H9 (cell line): ENCODE data around the gene KCTD5. TPM values are rescaled to one million over a fixed set of nuclear protein-coding genes. Genes with fewer than 3 reads are reported as not detected.

Experiments used
- DNase-seq: peaks from one replicate; pipeline ENCODE4 v3.0.0-alpha.2; 2017
- H2AFZ ChIP-seq: one replicate; pipeline ENCODE4 v1.6.1; 2013; ENCODE audit warnings: mild to moderate bottlenecking, low read length, control low read depth, moderate library complexity
- H2AK5ac ChIP-seq: 2 replicates; pipeline ENCODE4 v1.6.1; 2013; ENCODE audit warnings: low read length, control low read depth, mixed read lengths; ENCODE audit not compliant: insufficient read length
- H2BK120ac ChIP-seq: one replicate; pipeline ENCODE4 v1.6.1; 2013; ENCODE audit warnings: low read depth, mild to moderate bottlenecking, low read length, control low read depth, inconsistent platforms; ENCODE audit not compliant: poor library complexity, severe bottlenecking
- H2BK12ac ChIP-seq: 2 replicates; pipeline ENCODE4 v1.6.1; 2013; ENCODE audit warnings: low read length, control low read depth, mixed read lengths, low read depth; ENCODE audit not compliant: insufficient read length
- H2BK15ac ChIP-seq: 2 replicates; pipeline ENCODE4 v1.6.1; 2013; ENCODE audit warnings: low read depth, low read length, control low read depth
- H2BK20ac ChIP-seq: one replicate; pipeline ENCODE4 v1.6.1; 2013; ENCODE audit warnings: low read depth, mild to moderate bottlenecking, low read length, control low read depth, inconsistent platforms; ENCODE audit not compliant: poor library complexity, severe bottlenecking
- H2BK5ac ChIP-seq: 2 replicates; pipeline ENCODE4 v1.6.1; 2013; ENCODE audit warnings: low read length, control low read depth, mixed read lengths; ENCODE audit not compliant: insufficient read length
- H3K14ac ChIP-seq: 2 replicates; pipeline ENCODE4 v1.6.1; 2013; ENCODE audit warnings: low read length, control low read depth; ENCODE audit not compliant: insufficient read depth
- H3K18ac ChIP-seq: 2 replicates; pipeline ENCODE4 v1.6.1; 2013; ENCODE audit warnings: low read depth, mild to moderate bottlenecking, mixed read lengths, low read length, control low read depth; ENCODE audit not compliant: insufficient read length
- H3K23ac ChIP-seq: 2 replicates; pipeline ENCODE4 v1.6.1; 2013; ENCODE audit warnings: low read length, control low read depth, mixed read lengths, low read depth; ENCODE audit not compliant: insufficient read length
- H3K23me2 ChIP-seq: 2 replicates; pipeline ENCODE4 v1.6.1; 2013; ENCODE audit warnings: low read depth, mild to moderate bottlenecking, mixed read lengths, low read length, control low read depth; ENCODE audit not compliant: insufficient read length, poor library complexity, severe bottlenecking
- H3K27ac ChIP-seq: 2 replicates; pipeline ENCODE4 v1.5.1; 2013; ENCODE audit warnings: low read length, control low read depth, mixed read lengths, low read depth; ENCODE audit not compliant: insufficient read length
- H3K27me3 ChIP-seq: 2 replicates; pipeline ENCODE4 v1.6.1; 2013; ENCODE audit warnings: low read length, control low read depth, inconsistent platforms; ENCODE audit not compliant: insufficient read depth
- H3K4ac ChIP-seq: 2 replicates; pipeline ENCODE4 v1.6.1; 2013; ENCODE audit warnings: low read depth, mild to moderate bottlenecking, control low read depth, inconsistent platforms, low read length, moderate library complexity
- H3K4me1 ChIP-seq: 2 replicates; pipeline ENCODE4 v1.6.1; 2013; ENCODE audit warnings: low read length, control low read depth, inconsistent platforms; ENCODE audit not compliant: insufficient read depth
- H3K4me2 ChIP-seq: 2 replicates; pipeline ENCODE4 v1.6.1; 2013; ENCODE audit warnings: low read length, control low read depth, mixed read lengths; ENCODE audit not compliant: insufficient read length, insufficient read depth
- H3K56ac ChIP-seq: 2 replicates; pipeline ENCODE4 v1.6.1; 2013; ENCODE audit warnings: low read depth, mild to moderate bottlenecking, mixed read lengths, low read length, control low read depth; ENCODE audit not compliant: insufficient read length
- H3K79me1 ChIP-seq: 2 replicates; pipeline ENCODE4 v1.6.1; 2013; ENCODE audit warnings: low read depth, mild to moderate bottlenecking, moderate library complexity, low read length, control low read depth, inconsistent platforms; ENCODE audit not compliant: insufficient read depth, poor library complexity, severe bottlenecking
- H3K79me2 ChIP-seq: 2 replicates; pipeline ENCODE4 v1.6.1; 2013; ENCODE audit warnings: low read length, control low read depth, inconsistent platforms; ENCODE audit not compliant: insufficient read depth
- H3K9ac ChIP-seq: 2 replicates; pipeline ENCODE4 v1.6.1; 2013; ENCODE audit warnings: low read length, control low read depth, mixed read lengths; ENCODE audit not compliant: insufficient read length; ENCODE audit errors: extremely low read depth
- H3K9me3 ChIP-seq: one replicate; pipeline ENCODE4 v1.6.1; 2013; ENCODE audit warnings: low read depth, low read length, inconsistent platforms; ENCODE audit not compliant: control insufficient read depth
- H3T11ph ChIP-seq: one replicate; pipeline ENCODE4 v1.6.1; 2013; ENCODE audit warnings: mild to moderate bottlenecking, low read length, control low read depth, inconsistent platforms
- H4K20me1 ChIP-seq: one replicate; pipeline ENCODE4 v1.6.1; 2013; ENCODE audit not compliant: control insufficient read depth, insufficient read length, insufficient read depth
- H4K5ac ChIP-seq: 2 replicates; pipeline ENCODE4 v1.6.1; 2013; ENCODE audit warnings: low read depth, mild to moderate bottlenecking, mixed read lengths, low read length, control low read depth; ENCODE audit not compliant: insufficient read length
- H4K8ac ChIP-seq: replicated peaks from 2 replicates; pipeline ENCODE4 v1.6.1; 2013; ENCODE audit warnings: low read length, control low read depth, mixed read lengths, low read depth; ENCODE audit not compliant: insufficient read length
- H4K91ac ChIP-seq: 2 replicates; pipeline ENCODE4 v1.6.1; 2013; ENCODE audit warnings: low read depth, mild to moderate bottlenecking, moderate library complexity, mixed read lengths, low read length, control low read depth; ENCODE audit not compliant: insufficient read length
- H3K27ac Mint-ChIP-seq, 3 experiments: 2 replicates in 2 of 3; 3 replicates in 1 of 3; pipeline ENCODE4 v1.8.0; 2020 to 2021; ENCODE audit warnings: mixed read lengths in 3 of 3, mild to moderate bottlenecking in 1 of 3, moderate library complexity in 1 of 3
- H3K27me3 Mint-ChIP-seq: 2 replicates; pipeline ENCODE4 v1.8.0; 2021; ENCODE audit warnings: low read depth, mild to moderate bottlenecking, moderate library complexity, mixed read lengths
- H3K36me3 Mint-ChIP-seq, 3 experiments: 2 replicates in 2 of 3; 3 replicates in 1 of 3; pipeline ENCODE4 v1.8.0; 2020 to 2021; ENCODE audit warnings: low read depth in 3 of 3, mixed read lengths in 3 of 3; ENCODE audit not compliant: insufficient read depth in 1 of 3
- H3K4me1 Mint-ChIP-seq, 2 experiments: 2 replicates each; pipeline ENCODE4 v1.8.0; 2020; ENCODE audit warnings: mixed read lengths in 2 of 2
- H3K4me3 Mint-ChIP-seq, 2 experiments: 2 replicates in 1 of 2; 3 replicates in 1 of 2; pipeline ENCODE4 v1.8.0; 2020 to 2021; ENCODE audit warnings: mild to moderate bottlenecking in 2 of 2, mixed read lengths in 2 of 2, moderate library complexity in 1 of 2
- H3K9me3 Mint-ChIP-seq, 2 experiments: 2 replicates in 1 of 2; 3 replicates in 1 of 2; pipeline ENCODE4 v1.8.0; 2020; ENCODE audit warnings: mild to moderate bottlenecking in 2 of 2, mixed read lengths in 2 of 2, moderate library complexity in 1 of 2
- WGBS: extraction: QIAGEN DNeasy Blood & Tissue Kit; methylation state at CpG from one replicate; pipeline ENCODE4 v1.1.7; 2013; ENCODE audit warnings: missing lambda C conversion rate, low lambda C conversion rate, mixed read lengths; ENCODE audit not compliant: insufficient read length; ENCODE audit errors: extremely low coverage; 5-methylcytosine and 5-hydroxymethylcytosine counted together
- total RNA-seq: library from RNA; stranded (reverse); gene quantifications from 2 replicates; pipeline ENCODE4 v1.2.1, GENCODE V29; 2021
- TF ChIP-seq, protein P1 (sequence below): fragments of 200-600 bp; sonication (generic); conservative IDR thresholded peaks from 3 replicates; pipeline ENCODE4 v1.8.0; 2021; ENCODE audit warnings: antibody characterized with exemption, mild to moderate bottlenecking

KCTD5 gene
- total RNA-seq, 1 experiment from 2014 or later, result 39.9 TPM

DNA sequence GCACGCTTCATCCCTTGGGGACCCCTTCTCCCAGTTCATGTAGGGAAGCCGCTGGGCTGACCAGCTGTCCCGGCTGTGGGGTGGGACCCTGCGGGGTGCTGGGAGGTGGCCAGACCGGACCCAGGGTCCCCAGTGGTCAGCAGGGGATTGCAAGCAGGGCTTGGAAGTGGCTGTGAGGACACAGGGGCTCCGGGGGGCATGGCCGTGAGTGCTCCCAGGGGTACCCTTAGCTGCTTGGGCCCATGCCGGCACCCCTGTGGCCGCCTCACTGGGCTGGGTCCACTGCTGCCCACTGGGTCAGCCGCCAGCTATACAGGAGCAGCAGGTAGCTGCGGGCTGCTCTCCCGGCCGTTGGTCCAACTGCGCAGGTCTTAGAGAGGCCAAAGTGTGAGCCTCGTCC is 18.9 kb downstream of the KCTD5 start:
- peaks cover 7 to 26% (median 22%) of the 10 kb centered on the region in 3 experiments; a peak in 6 of 7 replicates for H3K36me3 Mint-ChIP-seq

More for the DNA sequence above, 18.9 kb downstream of the KCTD5 start:
- no peak overlapping the region for H3K14ac ChIP-seq
- no peaks in the 10 kb centered on the region for H3K79me1 ChIP-seq
- no peak overlapping the region for H3K56ac ChIP-seq
- TF ChIP-seq, protein P1, sequence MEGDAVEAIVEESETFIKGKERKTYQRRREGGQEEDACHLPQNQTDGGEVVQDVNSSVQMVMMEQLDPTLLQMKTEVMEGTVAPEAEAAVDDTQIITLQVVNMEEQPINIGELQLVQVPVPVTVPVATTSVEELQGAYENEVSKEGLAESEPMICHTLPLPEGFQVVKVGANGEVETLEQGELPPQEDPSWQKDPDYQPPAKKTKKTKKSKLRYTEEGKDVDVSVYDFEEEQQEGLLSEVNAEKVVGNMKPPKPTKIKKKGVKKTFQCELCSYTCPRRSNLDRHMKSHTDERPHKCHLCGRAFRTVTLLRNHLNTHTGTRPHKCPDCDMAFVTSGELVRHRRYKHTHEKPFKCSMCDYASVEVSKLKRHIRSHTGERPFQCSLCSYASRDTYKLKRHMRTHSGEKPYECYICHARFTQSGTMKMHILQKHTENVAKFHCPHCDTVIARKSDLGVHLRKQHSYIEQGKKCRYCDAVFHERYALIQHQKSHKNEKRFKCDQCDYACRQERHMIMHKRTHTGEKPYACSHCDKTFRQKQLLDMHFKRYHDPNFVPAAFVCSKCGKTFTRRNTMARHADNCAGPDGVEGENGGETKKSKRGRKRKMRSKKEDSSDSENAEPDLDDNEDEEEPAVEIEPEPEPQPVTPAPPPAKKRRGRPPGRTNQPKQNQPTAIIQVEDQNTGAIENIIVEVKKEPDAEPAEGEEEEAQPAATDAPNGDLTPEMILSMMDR, result no peak
- H4K8ac ChIP-seq, result no peak overlapping the region
- H3K9ac ChIP-seq, result no peak overlapping the region
- H3T11ph ChIP-seq, result no peak overlapping the region
- H3K18ac ChIP-seq, result no peak overlapping the region
- no peak overlapping the region for H3K27ac ChIP-seq
- WGBS, result no CpG with 5 or more reads among the region's 15 CpGs
- no peaks in the 10 kb centered on the region for H3K4me1 ChIP-seq
- H4K91ac ChIP-seq, result no peak overlapping the region
- Mint-ChIP-seq H3K27ac (no peak overlapping the region), H3K9me3 (no peaks in the 10 kb centered on the region), H3K4me3 (no peak overlapping the region), H3K4me1 (no peaks in the 10 kb centered on the region), H3K27me3 (no peaks in the 10 kb centered on the region)
- no peaks in the 10 kb centered on the region for H3K9me3 ChIP-seq
- H3K4ac ChIP-seq, result no peak overlapping the region
- H4K5ac ChIP-seq, result no peak overlapping the region
- no peak overlapping the region for H2AFZ ChIP-seq
- DNase-seq, result no peak
- H3K27me3 ChIP-seq, result no peaks in the 10 kb centered on the region
- no peak overlapping the region for H2AK5ac ChIP-seq
- H3K79me2 ChIP-seq, result no peaks in the 10 kb centered on the region
- no peak overlapping the region for H2BK20ac ChIP-seq
- H2BK12ac ChIP-seq, result no peak overlapping the region
- no peak overlapping the region for H3K23ac ChIP-seq
- H2BK120ac ChIP-seq, result no peak overlapping the region
- H3K23me2 ChIP-seq, result no peaks in the 10 kb centered on the region
- H2BK15ac ChIP-seq, result no peak overlapping the region
- no peak overlapping the region for H3K4me2 ChIP-seq
- no peaks in the 10 kb centered on the region for H4K20me1 ChIP-seq
- no peak overlapping the region for H2BK5ac ChIP-seq
